ENCODE results near the gene TMEM255B. TPM values are rescaled to one million over a fixed set of nuclear protein-coding genes. Genes with fewer than 3 reads are reported as not detected.

The TMEM255B gene
- total RNA-seq, 1 donor from 2014 or later: 1.7 TPM

DNA sequence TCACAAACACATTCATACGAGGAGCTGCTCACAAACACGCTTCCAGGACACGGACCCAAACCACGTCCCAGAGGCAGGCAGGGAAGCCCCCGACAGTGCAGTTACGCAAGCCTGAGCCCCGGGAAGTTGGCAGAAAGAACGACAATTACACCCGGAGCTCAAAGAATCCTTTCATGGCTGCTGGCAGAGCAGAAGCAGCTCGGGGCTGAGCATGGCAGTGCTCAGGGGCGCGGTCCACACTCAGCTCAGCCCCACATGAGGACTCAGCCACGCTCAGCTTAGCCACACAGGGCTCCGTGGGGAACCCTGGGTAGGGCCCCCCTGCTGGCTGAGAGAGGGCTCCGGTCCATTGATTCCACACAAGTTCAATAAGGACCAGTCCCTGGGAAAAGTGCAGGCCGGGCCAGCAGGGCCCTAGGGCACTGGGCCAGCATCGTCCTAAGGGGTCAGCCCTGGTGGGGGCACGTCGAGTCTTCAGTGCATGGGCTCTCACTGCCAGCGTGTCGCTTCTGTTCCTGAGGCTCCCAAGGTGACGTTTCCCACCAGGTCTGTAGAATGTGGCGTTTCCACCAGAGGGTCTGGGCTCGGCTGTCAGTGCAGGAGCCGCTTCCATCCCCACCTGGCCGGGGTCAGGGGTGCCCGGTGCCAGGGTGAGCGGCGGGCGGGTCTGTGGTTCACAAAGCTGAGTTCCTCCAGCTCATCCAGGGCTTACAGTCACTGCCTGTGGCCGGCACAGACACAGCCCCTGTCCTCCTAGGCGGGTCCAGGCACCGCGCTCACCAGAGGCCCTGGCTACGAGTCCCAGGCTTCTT lies 81.7 kb downstream of the TMEM255B start:
- Mint-ChIP-seq H3K4me3 (no peak overlapping the region), H3K9me3 (no peaks in the 10 kb centered on the region), H3K36me3 (no peaks in the 10 kb centered on the region), H3K27ac (no peak overlapping the region), H3K27me3 (ENCODE audit: low read depth) (no peaks in the 10 kb centered on the region), H3K4me1 (peaks cover 31% of the 10 kb centered on the region)
- TF ChIP-seq CTCF (IDR thresholded peaks at IDR 0.05; ENCODE audit: unreplicated experiment): no peak
- no peak for DNase-seq (ENCODE audit: low spot score in 2 of 2, unreplicated experiment in 2 of 2)

GRCh38 chr13:113841353-113841650 lies 82.3 kb downstream of the TMEM255B start:
- no peaks in the 10 kb centered on the region for H3K27me3 Mint-ChIP-seq (ENCODE audit: low read depth)
- H3K27ac Mint-ChIP-seq: no peak overlapping the region
- no peak overlapping the region for H3K4me3 Mint-ChIP-seq
- DNase-seq (ENCODE audit: low spot score in 2 of 2, unreplicated experiment in 2 of 2): no peak
- H3K9me3 Mint-ChIP-seq: no peaks in the 10 kb centered on the region
- peaks cover 32% of the 10 kb centered on the region for H3K4me1 Mint-ChIP-seq
- H3K36me3 Mint-ChIP-seq: no peaks in the 10 kb centered on the region
- TF ChIP-seq CTCF (IDR thresholded peaks at IDR 0.05; ENCODE audit: unreplicated experiment): no peak

- H3K27ac Mint-ChIP-seq: no peak overlapping the region
- no peaks in the 10 kb centered on the region for H3K36me3 Mint-ChIP-seq
- no peak for TF ChIP-seq CTCF (IDR thresholded peaks at IDR 0.05; ENCODE audit: unreplicated experiment)
- DNase-seq (ENCODE audit: low spot score in 2 of 2, unreplicated experiment in 2 of 2): no peak
- H3K9me3 Mint-ChIP-seq: no peaks in the 10 kb centered on the region
- H3K4me3 Mint-ChIP-seq: no peak overlapping the region
- H3K4me1 Mint-ChIP-seq: peaks cover 25% of the 10 kb centered on the region
- H3K27me3 Mint-ChIP-seq (ENCODE audit: low read depth): no peaks in the 10 kb centered on the region
These were observed 83.5 kb downstream of the TMEM255B start for GRCh38 chr13:113842336-113843062.

GRCh38 chr13:113843063-113843654 lies 84.1 kb downstream of the TMEM255B start:
- no peak for TF ChIP-seq CTCF (IDR thresholded peaks at IDR 0.05; ENCODE audit: unreplicated experiment)
- no peak overlapping the region for H3K27ac Mint-ChIP-seq
- H3K36me3 Mint-ChIP-seq: no peaks in the 10 kb centered on the region
- H3K9me3 Mint-ChIP-seq: no peaks in the 10 kb centered on the region
- H3K4me3 Mint-ChIP-seq: no peak overlapping the region
- peaks cover 19% of the 10 kb centered on the region for H3K4me1 Mint-ChIP-seq
- H3K27me3 Mint-ChIP-seq (ENCODE audit: low read depth): no peaks in the 10 kb centered on the region
- no peak for DNase-seq (ENCODE audit: low spot score in 2 of 2, unreplicated experiment in 2 of 2)

DNA sequence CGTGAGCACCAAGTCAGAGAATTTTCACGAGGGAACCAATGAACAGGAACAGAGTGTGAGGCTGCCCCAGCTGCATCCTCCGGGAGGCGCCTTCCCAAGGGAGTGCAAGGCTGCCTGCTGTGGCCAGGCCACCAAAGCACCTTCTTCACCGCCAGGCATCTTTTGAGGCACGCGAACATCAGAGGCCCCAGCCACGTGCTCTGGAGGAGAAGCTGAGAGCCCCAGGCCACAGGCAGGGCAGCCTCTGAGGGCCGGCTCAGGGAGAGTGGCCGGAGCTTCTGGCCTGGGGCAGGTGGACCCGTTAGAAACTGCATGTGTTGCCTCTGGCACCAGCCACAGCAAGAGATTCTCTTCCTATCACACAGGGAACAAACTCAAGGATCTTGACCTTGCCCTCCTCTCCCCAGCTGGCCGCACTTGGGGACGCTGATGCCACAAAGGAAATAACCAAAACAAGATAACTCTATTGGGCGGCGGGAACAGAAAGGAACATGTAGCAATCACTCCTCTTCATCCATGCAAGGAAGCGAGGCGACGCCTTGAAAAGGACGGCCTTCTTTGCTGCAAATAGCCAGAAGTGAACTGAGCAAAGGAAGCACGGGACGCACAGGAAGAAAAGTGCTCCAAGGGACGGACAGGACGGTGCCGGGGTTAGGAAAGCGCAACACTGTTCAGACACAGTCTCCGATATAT lies 85.0 kb downstream of the TMEM255B start:
- Mint-ChIP-seq H3K4me1 (peaks cover 19% of the 10 kb centered on the region), H3K9me3 (no peaks in the 10 kb centered on the region), H3K27me3 (ENCODE audit: low read depth) (no peaks in the 10 kb centered on the region), H3K36me3 (no peaks in the 10 kb centered on the region), H3K4me3 (no peak overlapping the region), H3K27ac (peak overlapping the region; percentile 10)
- TF ChIP-seq CTCF (IDR thresholded peaks at IDR 0.05; ENCODE audit: unreplicated experiment): no peak
- no peak for DNase-seq (ENCODE audit: low spot score in 2 of 2, unreplicated experiment in 2 of 2)

All from mesothelial cell of epicardium (in vitro differentiated cells).